Parathyroid adenoma (tissue), 2 donors: ENCODE results near the gene RASA2.

Experiments used
- H2AFZ ChIP-seq: fragments of 300-600 bp; sonication (generic); one replicate; pipeline ENCODE4 v1.7.0; 2017; ENCODE audit warnings: antibody characterized with exemption, mild to moderate bottlenecking
- H3K27ac ChIP-seq: fragments of 300-600 bp; sonication (generic); one replicate; pipeline ENCODE4 v1.7.0; 2017
- H3K27me3 ChIP-seq: fragments of 300-600 bp; sonication (generic); one replicate; pipeline ENCODE4 v1.7.0; 2017; ENCODE audit warnings: low read length; ENCODE audit not compliant: control insufficient read depth, insufficient read depth
- H3K36me3 ChIP-seq: fragments of 300-600 bp; sonication (generic); one replicate; pipeline ENCODE4 v1.7.0; 2017; ENCODE audit warnings: low read length; ENCODE audit not compliant: control insufficient read depth, insufficient read depth
- H3K4me1 ChIP-seq: fragments of 300-600 bp; sonication (generic); one replicate; pipeline ENCODE4 v1.7.0; 2017; ENCODE audit warnings: control low read depth
- H3K4me2 ChIP-seq: fragments of 300-600 bp; sonication (generic); one replicate; pipeline ENCODE4 v1.7.0; 2017; ENCODE audit warnings: low read length
- H3K4me3 ChIP-seq: fragments of 300-600 bp; sonication (generic); one replicate; pipeline ENCODE4 v1.7.0; 2017; ENCODE audit warnings: low read depth, low read length
- H3K79me2 ChIP-seq: fragments of 300-600 bp; sonication (generic); one replicate; pipeline ENCODE4 v1.7.0; 2017; ENCODE audit warnings: control low read depth
- H3K9ac ChIP-seq: fragments of 300-600 bp; sonication (generic); one replicate; pipeline ENCODE4 v1.7.0; 2017; ENCODE audit warnings: mild to moderate bottlenecking
- H3K9me3 ChIP-seq: fragments of 300-600 bp; sonication (generic); one replicate; pipeline ENCODE4 v1.7.0; 2017; ENCODE audit warnings: low read length; ENCODE audit not compliant: control insufficient read depth
- TF ChIP-seq, protein P1 (sequence below): fragments of 300-600 bp; sonication (generic); IDR thresholded peaks from one replicate; pipeline ENCODE4 v1.7.0; 2017; ENCODE audit warnings: antibody characterized with exemption, mild to moderate bottlenecking
- donor health status: primary hyperparathyroidism.

Gene RASA2

DNA sequence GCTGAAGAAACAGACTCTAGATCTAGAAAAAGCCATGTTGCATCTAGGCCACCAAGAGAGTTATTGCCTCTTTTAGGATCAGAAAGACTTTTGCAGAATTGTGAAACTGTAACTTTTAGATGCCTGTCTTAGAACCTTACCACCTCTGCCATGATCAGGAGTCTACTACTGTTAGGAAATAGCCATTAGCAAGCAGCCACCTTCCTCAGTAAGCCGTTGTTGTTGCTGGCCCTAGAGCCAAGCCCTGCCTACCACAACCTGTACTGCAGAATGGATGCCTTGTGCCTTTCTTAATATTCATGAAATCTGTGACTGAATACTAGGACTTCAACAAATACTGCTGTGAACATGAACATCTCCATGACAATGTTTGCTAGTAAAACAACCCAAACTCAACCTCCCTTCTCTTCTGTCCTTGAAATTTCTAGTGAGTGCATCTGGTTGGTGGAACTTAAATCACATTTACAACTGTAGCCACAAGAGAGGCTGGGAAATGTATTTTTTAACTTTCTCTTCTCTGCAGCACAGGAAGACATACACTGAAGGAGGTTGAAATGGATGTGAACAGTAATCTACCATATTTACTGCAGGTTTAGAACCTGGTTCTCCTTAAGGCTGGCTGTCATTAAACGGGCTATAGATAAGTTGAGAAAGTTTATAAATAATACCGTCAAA lies 20.7 kb downstream of the RASA2 start:
- Histone ChIP-seq H3K4me1 (no peaks in the 10 kb centered on the region), H3K27ac (no peak overlapping the region), H3K4me3 (no peak overlapping the region), H2AFZ (no peak overlapping the region), H3K79me2 (peaks cover 8% of the 10 kb centered on the region), H3K4me2 (no peak overlapping the region), H3K9ac (no peak overlapping the region), H3K9me3 (no peaks in the 10 kb centered on the region), H3K27me3 (no peaks in the 10 kb centered on the region), H3K36me3 (no peaks in the 10 kb centered on the region)
- TF ChIP-seq, protein P1, sequence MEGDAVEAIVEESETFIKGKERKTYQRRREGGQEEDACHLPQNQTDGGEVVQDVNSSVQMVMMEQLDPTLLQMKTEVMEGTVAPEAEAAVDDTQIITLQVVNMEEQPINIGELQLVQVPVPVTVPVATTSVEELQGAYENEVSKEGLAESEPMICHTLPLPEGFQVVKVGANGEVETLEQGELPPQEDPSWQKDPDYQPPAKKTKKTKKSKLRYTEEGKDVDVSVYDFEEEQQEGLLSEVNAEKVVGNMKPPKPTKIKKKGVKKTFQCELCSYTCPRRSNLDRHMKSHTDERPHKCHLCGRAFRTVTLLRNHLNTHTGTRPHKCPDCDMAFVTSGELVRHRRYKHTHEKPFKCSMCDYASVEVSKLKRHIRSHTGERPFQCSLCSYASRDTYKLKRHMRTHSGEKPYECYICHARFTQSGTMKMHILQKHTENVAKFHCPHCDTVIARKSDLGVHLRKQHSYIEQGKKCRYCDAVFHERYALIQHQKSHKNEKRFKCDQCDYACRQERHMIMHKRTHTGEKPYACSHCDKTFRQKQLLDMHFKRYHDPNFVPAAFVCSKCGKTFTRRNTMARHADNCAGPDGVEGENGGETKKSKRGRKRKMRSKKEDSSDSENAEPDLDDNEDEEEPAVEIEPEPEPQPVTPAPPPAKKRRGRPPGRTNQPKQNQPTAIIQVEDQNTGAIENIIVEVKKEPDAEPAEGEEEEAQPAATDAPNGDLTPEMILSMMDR = no peak

DNA sequence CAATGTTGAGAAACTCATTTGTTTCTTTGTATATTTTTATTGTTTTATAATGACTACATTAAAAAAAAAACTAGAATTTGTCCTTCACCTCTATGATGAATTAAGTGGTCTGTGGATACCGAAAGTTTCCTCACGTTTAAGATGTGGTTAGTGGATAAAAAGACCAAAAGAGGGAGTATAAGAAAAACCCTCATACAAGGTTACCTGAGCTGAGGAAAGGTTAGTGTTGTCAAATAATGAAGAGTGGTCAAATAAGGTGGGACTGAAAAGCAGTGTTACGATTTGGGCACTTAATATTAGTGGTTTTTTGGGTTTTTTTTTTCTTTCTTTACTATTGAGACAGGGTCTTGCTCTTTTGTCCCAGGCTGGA lies 21.2 kb downstream of the RASA2 start:
- H3K4me3 ChIP-seq = no peak overlapping the region
- H3K27me3 ChIP-seq = no peaks in the 10 kb centered on the region
- TF ChIP-seq, protein P1 = no peak
- peaks cover 8% of the 10 kb centered on the region for H3K79me2 ChIP-seq
- no peaks in the 10 kb centered on the region for H3K36me3 ChIP-seq
- H3K4me1 ChIP-seq = no peaks in the 10 kb centered on the region
- H2AFZ ChIP-seq = no peak overlapping the region
- H3K27ac ChIP-seq = no peak overlapping the region
- no peaks in the 10 kb centered on the region for H3K9me3 ChIP-seq
- H3K9ac ChIP-seq = no peak overlapping the region
- H3K4me2 ChIP-seq = no peak overlapping the region

GRCh38 chr3:141511361-141511760 lies 24.5 kb downstream of the RASA2 start:
- Histone ChIP-seq H3K9ac (no peak overlapping the region), H3K4me2 (no peak overlapping the region), H3K9me3 (no peaks in the 10 kb centered on the region), H3K36me3 (no peaks in the 10 kb centered on the region), H3K4me1 (no peaks in the 10 kb centered on the region), H2AFZ (no peak overlapping the region), H3K27ac (no peak overlapping the region), H3K27me3 (no peaks in the 10 kb centered on the region), H3K79me2 (peaks cover 4% of the 10 kb centered on the region), H3K4me3 (no peak overlapping the region)
- TF ChIP-seq, protein P1 = no peak

DNA sequence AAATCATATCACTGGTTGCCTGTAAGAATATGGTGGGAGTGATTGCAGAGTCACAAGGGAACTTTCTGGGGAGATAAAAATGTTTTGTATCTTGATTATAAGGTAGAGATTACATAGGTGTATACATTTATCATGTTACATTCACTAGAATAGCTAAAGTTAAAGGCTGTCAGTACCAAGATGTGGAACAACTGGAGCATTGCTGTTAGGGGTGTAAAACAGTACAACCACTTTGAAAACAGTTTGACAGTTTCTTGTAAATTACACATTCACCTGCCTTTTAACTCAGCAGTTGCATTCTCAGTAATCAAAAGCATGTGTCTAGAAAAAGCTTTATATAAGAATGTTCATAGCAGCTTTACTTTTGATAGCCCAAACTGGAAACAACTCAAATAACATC lies 27.6 kb downstream of the RASA2 start:
- Histone ChIP-seq H3K4me1 (no peaks in the 10 kb centered on the region), H3K9ac (no peak overlapping the region), H3K4me2 (no peak overlapping the region), H3K4me3 (no peak overlapping the region), H3K27ac (no peak overlapping the region), H3K79me2 (peaks cover 4% of the 10 kb centered on the region), H3K36me3 (no peaks in the 10 kb centered on the region), H3K9me3 (no peaks in the 10 kb centered on the region), H3K27me3 (no peaks in the 10 kb centered on the region), H2AFZ (no peak overlapping the region)
- TF ChIP-seq, protein P1 = no peak

- Histone ChIP-seq H3K4me3 (no peak overlapping the region), H3K4me2 (no peak overlapping the region), H3K9ac (no peak overlapping the region), H3K36me3 (no peaks in the 10 kb centered on the region), H3K4me1 (peaks cover 4% of the 10 kb centered on the region), H3K79me2 (no peaks in the 10 kb centered on the region), H3K27ac (no peak overlapping the region), H3K27me3 (no peaks in the 10 kb centered on the region), H3K9me3 (no peaks in the 10 kb centered on the region), H2AFZ (no peak overlapping the region)
- TF ChIP-seq, protein P1 = no peak
These were observed 32.8 kb downstream of the RASA2 start for GRCh38 chr3:141519587-141519986.
